Raji (cell line): Measurements from ENCODE around the gene LMNTD2.
A peak's percentile ranks its signal among the peaks of the same experiment; 100 is the strongest.

Experiments
- POLR2A ChIP-seq: IDR thresholded peaks from 2 replicates; pipeline ENCODE4 v1.6.1; 2011; ENCODE audit warnings: low read depth, low read length, control low read depth; ENCODE audit not compliant: insufficient read depth

LMNTD2 gene, protein sequence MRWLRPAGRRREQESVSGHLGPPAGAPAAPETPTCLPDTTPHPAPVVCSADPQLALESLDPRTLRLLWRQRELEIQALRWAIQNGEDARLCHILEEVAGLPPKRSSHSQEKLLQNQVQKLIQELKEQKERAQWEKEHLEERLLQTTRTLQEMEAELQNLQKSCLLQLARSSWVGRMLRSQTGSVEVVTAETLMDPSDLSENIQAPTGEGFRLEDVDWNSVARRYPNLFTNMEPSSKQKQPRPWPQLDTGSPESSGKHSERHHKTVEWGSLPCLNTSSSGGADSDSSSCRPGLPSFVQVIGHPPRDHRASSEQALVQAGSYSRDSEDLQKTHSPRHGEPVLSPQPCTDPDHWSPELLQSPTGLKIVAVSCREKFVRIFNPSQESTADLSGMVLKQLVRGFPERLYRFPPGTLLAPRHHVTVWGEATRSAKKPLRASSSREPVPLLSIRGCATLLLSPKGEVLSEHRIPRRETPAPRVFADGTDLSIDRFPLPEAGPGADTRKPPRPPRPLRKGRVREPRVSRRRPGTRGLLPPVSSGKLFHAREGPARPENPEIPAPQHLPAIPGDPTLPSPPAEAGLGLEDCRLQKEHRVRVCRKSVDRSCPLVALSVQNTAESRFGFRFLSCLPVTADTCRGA

DNA sequence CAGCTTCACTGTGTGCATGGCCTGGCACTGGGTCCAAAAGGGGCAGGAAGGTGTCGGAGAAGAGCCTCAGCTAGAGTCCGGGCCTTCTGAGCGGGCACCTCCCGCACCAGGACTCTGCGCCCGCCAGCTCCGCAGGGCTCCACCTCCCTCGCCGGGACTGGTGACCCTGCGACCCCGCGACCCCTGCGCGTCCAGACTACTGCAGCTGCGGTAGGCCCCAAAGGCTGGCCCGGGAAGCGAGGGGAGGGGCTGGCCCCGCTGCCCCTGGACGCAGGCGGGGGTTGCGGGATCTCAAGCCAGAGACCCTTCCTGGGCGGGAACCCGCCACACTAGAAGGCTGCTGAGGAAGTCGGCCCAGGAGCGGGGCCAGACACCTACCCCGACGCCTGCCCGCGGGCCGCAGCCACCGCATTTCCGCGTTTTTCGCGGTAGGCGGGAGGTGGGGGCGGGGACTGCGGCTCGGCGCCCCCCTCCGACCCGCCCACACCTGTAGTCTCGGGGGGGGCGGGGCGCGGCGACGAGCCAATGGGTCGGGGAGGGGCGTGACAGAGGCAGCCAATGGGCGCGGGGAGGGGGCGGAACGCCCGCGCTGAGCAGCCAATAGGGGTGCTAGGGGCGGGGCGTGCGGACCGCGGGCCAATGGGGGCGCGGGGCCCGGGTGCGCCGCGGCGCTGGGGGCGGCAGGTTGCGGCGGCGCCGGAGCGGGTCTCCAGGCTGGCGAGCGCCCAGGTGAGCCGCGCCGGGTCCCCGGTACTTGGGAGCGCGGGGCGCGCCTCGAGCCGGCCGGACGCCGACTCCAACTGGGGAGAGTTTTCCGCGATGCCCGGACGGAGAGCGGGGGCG is at the start of gene LMNTD2, which contains the start of gene RASSF7:
Gene LMNTD2 (minus strand): TSS at position 434 of the 843 bp plus-strand sequence. CDS start 22 bp downstream, at position 412.
Gene RASSF7 (plus strand): TSS at position 666 of the 843 bp plus-strand sequence. CDS start 799 bp downstream, outside the sequence.
- peak; percentile 87 for TF ChIP-seq POLR2A

DNA sequence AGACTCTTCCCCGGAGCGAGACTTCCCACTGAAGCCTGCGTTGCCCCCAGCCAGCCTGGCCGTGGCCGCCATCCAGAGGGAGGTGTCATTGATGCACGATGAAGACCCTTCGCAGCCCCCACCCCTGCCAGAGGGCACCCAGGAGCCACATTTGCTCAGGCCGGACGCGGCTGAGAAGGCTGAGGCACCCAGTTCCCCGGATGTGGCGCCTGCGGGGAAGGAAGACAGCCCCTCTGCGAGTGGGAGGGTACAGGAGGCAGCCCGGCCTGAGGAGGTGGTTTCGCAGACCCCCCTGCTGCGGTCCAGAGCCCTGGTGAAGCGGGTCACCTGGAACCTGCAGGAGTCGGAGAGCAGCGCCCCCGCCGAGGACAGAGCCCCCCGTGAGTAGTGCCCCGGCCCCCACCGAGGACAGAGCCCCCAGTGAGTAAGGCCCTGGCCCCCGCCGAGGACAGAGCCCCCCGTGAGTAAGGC is 48.8 kb upstream of the LMNTD2 start:
- TF ChIP-seq POLR2A, result no peak

DNA sequence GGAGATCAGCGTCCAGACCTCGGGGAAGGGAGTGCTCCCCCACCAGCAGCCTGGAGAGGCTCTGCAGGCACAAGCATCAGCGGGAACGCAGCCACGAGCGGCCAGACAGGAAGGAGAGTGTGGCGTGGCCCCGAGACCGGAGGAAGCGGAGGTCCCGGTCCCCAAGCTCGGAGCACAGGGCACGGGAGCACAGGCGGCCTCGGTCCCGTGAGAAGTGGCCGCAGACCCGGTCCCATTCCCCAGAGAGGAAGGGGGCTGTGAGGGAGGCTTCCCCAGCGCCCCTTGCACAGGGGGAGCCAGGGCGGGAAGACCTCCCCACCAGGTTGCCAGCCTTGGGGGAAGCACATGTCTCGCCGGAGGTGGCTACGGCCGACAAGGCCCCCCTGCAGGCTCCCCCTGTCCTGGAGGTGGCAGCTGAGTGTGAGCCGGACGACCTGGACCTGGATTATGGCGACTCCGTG is 48.3 kb upstream of the LMNTD2 start:
- TF ChIP-seq POLR2A, result no peak

DNA sequence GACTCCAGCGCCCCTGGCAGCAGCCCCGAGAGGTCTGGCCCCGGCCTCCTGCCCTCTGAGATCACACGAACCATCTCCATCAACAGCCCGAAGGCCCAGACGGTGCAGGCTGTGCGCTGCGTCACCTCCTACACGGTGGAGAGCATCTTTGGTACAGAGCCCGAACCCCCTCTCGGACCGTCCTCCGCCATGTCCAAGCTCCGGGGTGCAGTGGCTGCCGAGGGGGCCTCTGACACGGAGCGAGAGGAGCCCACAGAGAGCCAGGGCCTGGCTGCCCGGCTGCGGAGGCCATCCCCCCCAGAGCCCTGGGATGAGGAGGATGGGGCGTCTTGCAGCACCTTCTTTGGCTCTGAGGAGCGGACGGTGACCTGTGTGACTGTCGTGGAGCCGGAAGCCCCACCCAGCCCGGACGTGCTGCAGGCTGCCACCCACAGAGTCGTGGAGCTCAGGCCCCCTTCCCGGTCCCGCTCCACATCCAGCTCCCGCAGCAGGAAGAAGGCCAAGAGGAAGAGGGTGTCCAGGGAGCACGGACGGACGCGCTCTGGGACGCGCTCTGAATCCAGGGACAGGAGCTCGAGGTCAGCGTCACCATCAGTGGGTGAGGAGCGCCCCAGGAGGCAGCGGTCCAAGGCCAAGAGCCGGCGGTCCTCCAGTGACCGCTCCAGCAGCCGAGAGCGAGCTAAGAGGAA is 47.6 kb upstream of the LMNTD2 start:
- TF ChIP-seq POLR2A, result no peak

DNA sequence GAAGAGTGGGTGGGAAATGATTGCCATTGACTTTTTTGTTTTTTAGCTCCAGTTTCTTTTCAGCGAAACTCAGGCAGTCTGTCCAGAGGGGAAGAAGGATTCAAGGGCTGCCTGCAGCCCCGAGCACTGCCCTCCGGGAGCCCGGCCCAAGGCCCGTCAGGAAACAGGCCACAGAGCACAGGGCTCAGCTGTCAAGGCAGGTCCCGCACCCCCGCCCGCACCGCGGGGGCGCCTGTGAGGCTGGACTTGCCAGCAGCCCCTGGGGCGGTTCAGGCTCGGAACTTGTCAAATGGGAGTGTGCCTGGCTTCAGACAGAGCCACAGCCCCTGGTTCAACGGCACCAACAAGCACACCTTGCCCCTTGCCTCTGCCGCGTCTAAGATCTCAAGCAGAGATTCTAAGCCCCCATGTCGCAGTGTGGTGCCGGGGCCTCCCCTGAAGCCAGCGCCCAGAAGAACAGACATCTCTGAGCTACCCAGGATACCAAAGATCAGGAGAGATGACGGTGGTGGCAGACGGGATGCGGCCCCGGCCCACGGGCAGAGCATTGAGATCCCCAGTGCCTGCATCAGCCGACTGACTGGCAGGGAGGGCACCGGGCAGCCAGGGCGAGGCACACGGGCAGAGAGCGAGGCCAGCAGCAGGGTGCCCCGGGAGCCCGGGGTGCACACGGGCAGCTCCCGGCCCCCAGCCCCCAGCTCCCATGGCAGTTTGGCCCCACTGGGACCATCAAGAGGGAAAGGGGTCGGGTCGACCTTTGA is 46.7 kb upstream of the LMNTD2 start:
- TF ChIP-seq POLR2A, result no peak

- TF ChIP-seq POLR2A, result no peak
Observed at GRCh38 chr11:606245-606644, 45.7 kb upstream of the LMNTD2 start.

DNA sequence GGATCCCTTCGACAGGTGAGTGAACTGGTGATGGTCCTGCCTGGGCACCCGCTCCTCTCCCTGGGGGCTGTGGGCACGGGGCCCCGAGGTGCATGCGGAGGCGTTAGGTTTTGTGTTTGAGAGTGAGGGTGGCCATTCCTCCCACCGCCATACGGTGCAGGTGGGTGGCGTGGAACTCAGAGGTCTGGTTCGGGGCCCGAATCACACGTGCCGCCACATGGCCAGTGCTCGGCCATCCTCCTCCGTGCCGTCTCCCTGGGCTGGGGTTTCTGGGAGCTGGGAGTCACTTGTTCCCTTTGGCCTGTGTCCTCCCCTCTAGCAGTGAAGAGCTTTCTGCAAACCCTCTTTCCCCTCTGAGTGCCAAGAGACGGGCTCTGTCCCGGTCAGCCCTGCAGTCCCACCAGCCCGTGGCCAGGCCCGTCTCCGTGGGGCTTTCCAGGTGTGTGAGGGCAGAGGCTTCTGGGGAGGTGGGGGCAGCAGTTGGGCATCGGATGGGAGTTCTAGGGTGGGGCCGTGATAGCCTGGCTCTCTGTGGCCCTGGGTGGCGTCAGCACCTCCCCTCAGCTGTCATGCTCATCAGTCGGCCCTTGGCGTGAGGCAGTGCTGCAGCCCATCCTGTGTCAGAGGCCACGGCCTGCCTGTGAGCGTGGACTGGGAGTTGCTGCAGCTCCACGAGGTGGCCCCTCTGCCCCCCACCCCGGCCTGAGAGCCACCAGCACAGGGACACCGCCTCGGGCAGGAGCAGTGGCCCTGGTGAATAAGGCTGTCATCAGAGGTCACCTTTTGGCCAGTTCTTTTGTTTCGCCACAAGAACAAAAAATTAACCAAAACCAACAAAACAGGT is 45.0 kb upstream of the LMNTD2 start:
- no peak for TF ChIP-seq POLR2A

DNA sequence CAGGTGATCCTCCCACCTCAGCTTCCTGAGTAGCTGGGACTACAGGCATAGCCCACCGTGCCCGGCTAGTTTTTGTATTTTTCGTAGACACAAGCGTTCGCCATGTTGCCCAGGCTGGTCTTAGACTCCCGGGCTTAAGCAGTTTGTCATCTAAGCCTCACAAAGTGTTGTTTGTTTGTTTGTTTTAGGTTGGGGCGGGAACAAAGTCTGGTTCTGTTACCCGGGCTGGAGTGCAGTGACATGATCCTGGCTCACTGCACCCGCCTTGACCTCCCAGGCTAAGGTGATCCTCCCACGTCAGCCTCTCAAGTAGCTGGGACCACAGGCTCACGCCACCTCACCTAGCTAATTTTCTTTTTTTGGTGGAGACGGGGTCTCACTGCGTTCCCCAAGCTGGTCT is 42.6 kb upstream of the LMNTD2 start:
- no peak for TF ChIP-seq POLR2A

DNA sequence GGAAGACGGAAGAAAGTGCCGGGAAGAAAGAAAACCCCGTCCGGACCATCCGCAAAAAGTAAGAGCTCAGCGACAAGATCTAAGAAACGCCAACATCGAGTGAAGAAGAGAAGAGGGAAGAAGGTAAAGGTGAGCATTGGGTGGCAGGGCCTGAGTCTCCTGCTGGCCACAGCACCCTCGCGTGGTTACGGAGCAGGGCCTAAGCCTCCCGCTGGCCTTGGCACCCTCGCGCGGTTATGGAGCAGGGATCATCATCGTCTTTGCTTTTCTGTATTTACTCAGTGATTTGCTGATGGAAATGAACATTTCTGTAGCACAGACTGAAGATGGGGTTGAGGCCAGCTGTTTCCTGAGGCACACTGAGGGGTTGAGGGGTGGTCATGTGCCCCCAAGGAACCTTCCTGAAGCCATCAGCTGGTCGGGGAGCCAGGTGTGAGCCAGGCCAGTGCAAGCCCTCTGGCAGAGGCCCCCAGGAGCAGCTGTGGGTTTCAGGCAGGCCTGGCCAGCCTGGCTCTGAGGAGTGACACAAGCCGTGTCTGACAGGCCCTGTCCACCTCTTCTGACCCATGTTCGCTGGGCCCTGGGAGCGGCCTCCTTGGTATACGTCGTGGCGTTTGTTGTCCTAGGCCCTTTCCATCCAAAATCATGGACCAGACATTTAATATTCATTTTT is 41.2 kb upstream of the LMNTD2 start:
- TF ChIP-seq POLR2A, result no peak

- no peak for TF ChIP-seq POLR2A
Observed at GRCh38 chr11:598005-598680, 37.6 kb upstream of the LMNTD2 start.

DNA sequence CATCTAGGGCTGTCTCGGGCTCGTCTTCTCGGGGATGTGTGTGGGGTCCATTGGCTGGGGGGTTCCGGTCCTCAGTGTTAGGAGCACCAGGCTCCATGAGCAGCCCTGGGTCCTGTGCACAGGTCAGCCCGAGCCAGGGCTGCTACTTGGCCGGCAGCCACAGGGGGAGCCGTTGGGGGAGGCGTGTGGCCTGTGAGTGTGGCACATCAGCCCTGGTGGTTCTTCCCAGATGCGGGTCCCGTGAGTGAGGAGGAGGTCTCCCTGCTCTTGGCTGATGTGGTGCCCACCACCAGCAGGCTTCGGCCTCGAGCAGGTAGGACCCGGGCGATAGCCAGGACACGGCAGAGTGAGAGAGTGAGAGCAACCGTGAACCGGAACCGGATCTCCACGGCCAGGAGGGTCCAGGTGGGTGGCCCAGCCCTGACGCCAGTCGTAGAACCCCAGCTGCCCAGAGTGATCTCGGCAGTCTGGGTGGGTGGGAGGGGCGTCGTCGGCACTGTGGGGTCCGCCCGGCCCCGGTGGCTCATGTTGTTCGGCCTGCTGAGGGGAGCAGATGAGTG is 36.7 kb upstream of the LMNTD2 start:
- TF ChIP-seq POLR2A, result no peak

DNA sequence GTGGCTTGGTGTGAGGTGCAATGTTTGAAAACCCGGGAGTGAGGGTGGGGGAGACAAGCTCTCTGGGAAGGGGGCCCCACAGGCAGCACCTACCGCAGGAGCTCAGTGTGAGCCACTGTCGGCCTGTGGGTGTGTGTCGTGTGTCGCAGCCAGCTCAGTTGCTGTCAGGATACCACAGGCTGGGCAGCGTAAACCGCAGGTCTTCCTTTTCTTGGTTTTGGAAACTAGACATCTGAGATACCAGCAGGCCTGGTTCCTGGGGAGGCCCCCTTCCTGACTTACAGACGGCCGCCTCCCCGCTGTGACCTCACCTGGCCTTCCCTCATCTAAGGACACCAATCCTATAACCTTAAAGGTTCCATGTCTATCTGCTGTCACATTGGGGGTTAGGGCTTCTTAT is 35.8 kb upstream of the LMNTD2 start:
- no peak for TF ChIP-seq POLR2A
